Thymus (tissue), 11 donors: ENCODE data around the gene SNX2. TPM values are rescaled to one million over a fixed set of nuclear protein-coding genes. Genes with fewer than 3 reads are reported as not detected.
"Not testable (repeated sequence)": the region's sequence is repeated elsewhere in the genome, so short reads cannot be mapped to it uniquely, and the experiment has no call there.

ENCODE experiments used
- DNase-seq, 9 donors: peaks; one replicate each; pipeline ENCODE4 v3.0.0-alpha.2; 2013; ENCODE audit warnings: low spot score in 9 of 9, low read depth in 6 of 9, missing footprints in 1 of 9
- H3K27ac ChIP-seq, 2 donors: one replicate each; pipeline ENCODE4 v1.5.1; 2013; ENCODE audit warnings: control low read depth in 1 of 2, low read depth in 1 of 2, low read length in 1 of 2, mild to moderate bottlenecking in 1 of 2, moderate library complexity in 1 of 2
- H3K27me3 ChIP-seq, 2 donors: one replicate each; pipeline ENCODE4 v1.5.1; 2013; ENCODE audit warnings: low read length in 1 of 2; ENCODE audit not compliant: control insufficient read depth in 2 of 2, insufficient read depth in 1 of 2
- H3K36me3 ChIP-seq, 2 donors: one replicate each; pipeline ENCODE4 v1.5.1; 2013; ENCODE audit warnings: low read length in 1 of 2, mild to moderate bottlenecking in 1 of 2, moderate library complexity in 1 of 2; ENCODE audit not compliant: control insufficient read depth in 2 of 2, insufficient read depth in 2 of 2
- H3K4me1 ChIP-seq, 2 donors: one replicate each; pipeline ENCODE4 v1.5.1; 2013; ENCODE audit warnings: low read length in 2 of 2; ENCODE audit not compliant: control insufficient read depth in 2 of 2, insufficient read depth in 2 of 2
- H3K4me3 ChIP-seq, 2 donors: one replicate each; pipeline ENCODE4 v1.5.1; 2013; ENCODE audit warnings: low read length in 2 of 2, control low read depth in 1 of 2, mild to moderate bottlenecking in 1 of 2
- H3K9me3 ChIP-seq, 2 donors: one replicate each; pipeline ENCODE4 v1.5.1; 2013; ENCODE audit warnings: low read length in 1 of 2, mild to moderate bottlenecking in 1 of 2; ENCODE audit not compliant: control insufficient read depth in 2 of 2, insufficient read depth in 1 of 2
- WGBS: extraction: QIAGEN DNeasy Blood & Tissue Kit; methylation state at CpG from one replicate; pipeline ENCODE4 v1.1.7; 2013; 5-methylcytosine and 5-hydroxymethylcytosine counted together
- polyA plus RNA-seq: library from polyadenylated mRNA; stranded (reverse); fragments of 200-250 nt; gene quantifications from one replicate; pipeline ENCODE4 v1.2.3, GENCODE V29; 2013
- total RNA-seq: library from RNA; stranded (reverse); fragments of 120-200 nt; gene quantifications from one replicate; pipeline ENCODE4 v1.2.4, GENCODE V29; 2013
- donor health status: healthy.

The SNX2 gene
- total and polyA plus RNA-seq, 2 donors, result 47.1 to 50.2 TPM

GRCh38 chr5:122760236-122760635 is 14.6 kb upstream of the SNX2 start:
- DNase-seq, result no peak
- Histone ChIP-seq H3K9me3 (no peaks in the 10 kb centered on the region), H3K4me1 (no peaks in the 10 kb centered on the region), H3K4me3 (no peak overlapping the region), H3K27me3 (no peaks in the 10 kb centered on the region), H3K27ac (no peak overlapping the region), H3K36me3 (no peaks in the 10 kb centered on the region)
- 95% methylated on average over 2 of the region's 2 CpGs for WGBS

GRCh38 chr5:122761115-122761514 is 13.8 kb upstream of the SNX2 start:
- WGBS, result 65% methylated on average over 1 of the region's 1 CpG
- Histone ChIP-seq H3K27ac (no peak overlapping the region), H3K27me3 (no peaks in the 10 kb centered on the region), H3K4me3 (no peak overlapping the region), H3K4me1 (no peaks in the 10 kb centered on the region), H3K36me3 (no peaks in the 10 kb centered on the region), H3K9me3 (no peaks in the 10 kb centered on the region)
- no peak for DNase-seq

GRCh38 chr5:122761896-122762295 is 13.0 kb upstream of the SNX2 start:
- H3K36me3 ChIP-seq, H3K27me3 ChIP-seq, H3K4me3 ChIP-seq, H3K4me1 ChIP-seq, DNase-seq, H3K9me3 ChIP-seq, H3K27ac ChIP-seq: not testable (repeated sequence)
- 97% methylated on average over 5 of the region's 5 CpGs for WGBS

GRCh38 chr5:122766130-122766529 is 8.8 kb upstream of the SNX2 start:
- H3K36me3 ChIP-seq, result no peaks in the 10 kb centered on the region
- no peaks in the 10 kb centered on the region for H3K4me1 ChIP-seq
- no peak overlapping the region for H3K4me3 ChIP-seq
- no peak overlapping the region for H3K27ac ChIP-seq
- H3K9me3 ChIP-seq, result no peaks in the 10 kb centered on the region
- H3K27me3 ChIP-seq, result no peaks in the 10 kb centered on the region
- no peak for DNase-seq

GRCh38 chr5:122770477-122770876 is 4.4 kb upstream of the SNX2 start:
- DNase-seq, result no peak

GRCh38 chr5:122772446-122772845 is 2.4 kb upstream of the SNX2 start:
- peaks cover 6 to 9% of the 10 kb centered on the region in 2 donors for H3K4me1 ChIP-seq
- H3K9me3 ChIP-seq, result no peaks in the 10 kb centered on the region
- H3K27me3 ChIP-seq, result no peaks in the 10 kb centered on the region
- 100% methylated on average over 1 of the region's 1 CpG for WGBS
- no peaks in the 10 kb centered on the region for H3K36me3 ChIP-seq
- DNase-seq, result no peak
- H3K27ac ChIP-seq, result no peak overlapping the region
- H3K4me3 ChIP-seq, result no peak overlapping the region

More at GRCh38 chr5:122770477-122770876, 4.4 kb upstream of the SNX2 start:
- H3K4me3 ChIP-seq, result no peak overlapping the region
- no peaks in the 10 kb centered on the region for H3K27me3 ChIP-seq
- H3K9me3 ChIP-seq, result no peaks in the 10 kb centered on the region
- H3K27ac ChIP-seq, result no peak overlapping the region
- no peaks in the 10 kb centered on the region for H3K36me3 ChIP-seq
- peaks cover 3 to 4% of the 10 kb centered on the region in 2 donors for H3K4me1 ChIP-seq
- WGBS, result 99% methylated on average over 3 of the region's 3 CpGs

GRCh38 chr5:122773619-122774018 is 1.3 kb upstream of the SNX2 start:
- 94% methylated on average over 3 of the region's 3 CpGs for WGBS

GRCh38 chr5:122774519-122774860 is 390 bp upstream of the SNX2 start:
- H3K27me3 ChIP-seq, result no peaks in the 10 kb centered on the region
- DNase-seq, result no peak
- no peak overlapping the region for H3K27ac ChIP-seq
- WGBS, result 29% methylated on average over 8 of the region's 8 CpGs
- no peaks in the 10 kb centered on the region for H3K9me3 ChIP-seq
- H3K4me3 ChIP-seq, result peak overlapping the region; percentile 33 to 72
- H3K4me1 ChIP-seq, result peaks cover 6 to 9% of the 10 kb centered on the region in 2 donors
- H3K36me3 ChIP-seq, result no peaks in the 10 kb centered on the region

More at GRCh38 chr5:122773619-122774018, 1.3 kb upstream of the SNX2 start:
- Histone ChIP-seq H3K27ac (no peak overlapping the region), H3K4me3 (no peak overlapping the region), H3K4me1 (peaks cover 6 to 9% of the 10 kb centered on the region in 2 donors), H3K36me3 (no peaks in the 10 kb centered on the region), H3K9me3 (no peaks in the 10 kb centered on the region), H3K27me3 (no peaks in the 10 kb centered on the region)
- no peak for DNase-seq

- Histone ChIP-seq H3K36me3 (no peaks in the 10 kb centered on the region), H3K27ac (peak overlapping the region; percentile 86), H3K4me1 (peaks cover 6 to 9% of the 10 kb centered on the region in 2 donors), H3K4me3 (peak overlapping the region; percentile 72 to 91), H3K27me3 (no peaks in the 10 kb centered on the region), H3K9me3 (no peaks in the 10 kb centered on the region)
- DNase-seq, result peak in 7 of 9 donors; percentile 5 to 47 (median 13)
- WGBS, result 7% methylated on average over 14 of the region's 14 CpGs
These were observed 966 bp downstream of the SNX2 start for GRCh38 chr5:122775550-122776542.
